Thyroid gland (tissue), 4 donors: ENCODE results near the gene DIPK2A. TPM values are rescaled to one million over a fixed set of nuclear protein-coding genes. Genes with fewer than 3 reads are reported as not detected.

Experiments
- DNase-seq, 2 donors: peaks; one replicate each; pipeline ENCODE4 v3.0.0-alpha.2; 2019
- H3K27ac ChIP-seq, 3 donors: fragments of 200-600 bp; sonication (generic); 1 replicate in 2 of 3; 2 replicates in 1 of 3; pipeline ENCODE4 v1.5.1; 2016 to 2019; ENCODE audit warnings: mild to moderate bottlenecking in 1 of 3, moderate library complexity in 1 of 3
- H3K27me3 ChIP-seq: fragments of 200-600 bp; sonication (generic); one replicate; pipeline ENCODE4 v1.5.1; 2019
- H3K36me3 ChIP-seq, 2 donors: fragments of 200-600 bp; sonication (generic); one replicate each; pipeline ENCODE4 v1.5.1; 2016 to 2019
- H3K4me1 ChIP-seq, 2 donors: fragments of 200-600 bp; sonication (generic); one replicate each; pipeline ENCODE4 v1.5.1; 2017 to 2019
- H3K4me3 ChIP-seq, 3 donors: fragments of 200-600 bp; sonication (generic); replicated peaks in 1 of 3; 1 replicate in 2 of 3; 2 replicates in 1 of 3; pipeline ENCODE4 v1.5.1; 2016; ENCODE audit warnings: mild to moderate bottlenecking in 1 of 3
- H3K9me3 ChIP-seq: fragments of 200-600 bp; sonication (generic); one replicate; pipeline ENCODE4 v1.5.1; 2017
- POLR2A ChIP-seq, 2 donors: fragments of 450-650 bp; IDR thresholded peaks; one replicate each; pipeline ENCODE4 v1.6.1; 2017; ENCODE audit warnings: antibody characterized with exemption in 2 of 2, mild to moderate bottlenecking in 2 of 2, moderate library complexity in 1 of 2
- WGBS, 2 donors: methylation state at CpG; one replicate each; pipeline ENCODE4 v1.1.5; 2017; 5-methylcytosine and 5-hydroxymethylcytosine counted together
- intact Hi-C: fragments of 100-400 bp; cut with DNase I; formaldehyde crosslinking; loops from one replicate; pipeline ENCODE4 v1.15.1; 2023
- total RNA-seq, 4 donors: library from RNA; depleted of rRNA; stranded (reverse); fragments of >200 nt; gene quantifications; one replicate each; pipeline ENCODE4 v1.2.3, GENCODE V29; 2016
- TF ChIP-seq, protein P1 (sequence below), 6 experiments: fragments of 200-600 bp in 3 of 6; fragments of 450-650 bp in 3 of 6; sonication (generic) in 3 of 6; IDR thresholded peaks; one replicate each; pipeline ENCODE4 v1.5.1; 2016 to 2019; ENCODE audit warnings: antibody characterized with exemption in 6 of 6, mild to moderate bottlenecking in 2 of 6, inconsistent platforms in 1 of 6, moderate library complexity in 1 of 6

Gene DIPK2A
- total RNA-seq, 4 donors from 2014 or later: 26.5 to 35.7 (median 28.9) TPM

GRCh38 chr3:143978263-143978631 is 6.6 kb downstream of the DIPK2A start:
- Histone ChIP-seq H3K27me3 (no peaks in the 10 kb centered on the region), H3K4me3 (no peak overlapping the region), H3K27ac (no peak overlapping the region), H3K36me3 (no peaks in the 10 kb centered on the region), H3K4me1 (peaks cover 18 to 34% of the 10 kb centered on the region in 2 donors), H3K9me3 (no peaks in the 10 kb centered on the region)
- intact Hi-C loops: no loop called here
- DNase-seq: no peak
- no peak for TF ChIP-seq POLR2A (IDR thresholded peaks at IDR 0.05)
- TF ChIP-seq, protein P1, sequence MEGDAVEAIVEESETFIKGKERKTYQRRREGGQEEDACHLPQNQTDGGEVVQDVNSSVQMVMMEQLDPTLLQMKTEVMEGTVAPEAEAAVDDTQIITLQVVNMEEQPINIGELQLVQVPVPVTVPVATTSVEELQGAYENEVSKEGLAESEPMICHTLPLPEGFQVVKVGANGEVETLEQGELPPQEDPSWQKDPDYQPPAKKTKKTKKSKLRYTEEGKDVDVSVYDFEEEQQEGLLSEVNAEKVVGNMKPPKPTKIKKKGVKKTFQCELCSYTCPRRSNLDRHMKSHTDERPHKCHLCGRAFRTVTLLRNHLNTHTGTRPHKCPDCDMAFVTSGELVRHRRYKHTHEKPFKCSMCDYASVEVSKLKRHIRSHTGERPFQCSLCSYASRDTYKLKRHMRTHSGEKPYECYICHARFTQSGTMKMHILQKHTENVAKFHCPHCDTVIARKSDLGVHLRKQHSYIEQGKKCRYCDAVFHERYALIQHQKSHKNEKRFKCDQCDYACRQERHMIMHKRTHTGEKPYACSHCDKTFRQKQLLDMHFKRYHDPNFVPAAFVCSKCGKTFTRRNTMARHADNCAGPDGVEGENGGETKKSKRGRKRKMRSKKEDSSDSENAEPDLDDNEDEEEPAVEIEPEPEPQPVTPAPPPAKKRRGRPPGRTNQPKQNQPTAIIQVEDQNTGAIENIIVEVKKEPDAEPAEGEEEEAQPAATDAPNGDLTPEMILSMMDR (IDR thresholded peaks at IDR 0.05): no peak
- 81 to 85% methylated on average over 1 of the region's 1 CpG for WGBS, 2 donors

DNA sequence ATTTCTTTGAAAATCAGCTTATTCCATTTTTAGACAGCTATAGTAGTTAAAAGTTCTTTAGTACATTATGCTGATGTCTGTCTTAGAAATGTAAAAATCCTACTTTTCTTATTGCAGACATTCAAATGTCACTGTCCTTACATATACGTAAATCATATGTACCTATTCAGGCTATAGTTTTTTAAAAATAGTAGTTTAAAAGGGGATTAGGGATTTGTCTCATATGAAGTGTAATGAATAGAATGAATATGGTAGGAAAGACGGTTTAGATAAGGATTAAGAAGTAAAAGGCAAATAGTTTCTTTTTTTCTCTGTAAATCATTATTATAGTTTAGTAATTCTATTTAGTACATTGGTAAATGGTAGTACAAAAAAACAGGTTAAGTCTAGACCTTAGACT is 7.4 kb downstream of the DIPK2A start:
- WGBS, 2 donors: 95 to 97% methylated on average over 2 of the region's 2 CpGs
- H3K4me1 ChIP-seq: peaks cover 16 to 34% of the 10 kb centered on the region in 2 donors

DNA sequence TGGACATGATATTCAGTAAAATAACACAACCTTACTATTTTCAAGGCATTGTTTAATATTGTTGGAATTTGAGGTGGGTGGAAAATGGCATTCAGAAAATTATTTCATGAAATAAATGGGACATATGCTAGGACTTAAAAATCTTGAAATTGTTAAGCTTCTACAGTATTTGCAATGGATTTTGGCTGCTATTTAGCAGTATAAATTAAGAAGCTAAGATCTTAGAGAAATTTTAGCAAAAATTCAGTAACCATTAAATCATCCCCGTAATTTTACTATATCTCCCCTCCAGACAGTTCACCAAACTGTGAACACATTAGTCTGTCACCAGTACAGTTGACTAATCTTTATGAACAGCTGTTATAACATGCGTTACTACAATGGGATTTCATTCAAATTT is 8.2 kb downstream of the DIPK2A start:
- intact Hi-C loops: no loop called here
- peaks cover 11 to 31% of the 10 kb centered on the region in 2 donors for H3K4me1 ChIP-seq
- no peak overlapping the region for H3K4me3 ChIP-seq

More for the DNA sequence above, 7.4 kb downstream of the DIPK2A start:
- no peak for TF ChIP-seq POLR2A (IDR thresholded peaks at IDR 0.05)
- TF ChIP-seq, protein P1 (IDR thresholded peaks at IDR 0.05): no peak
- no peak for DNase-seq
- intact Hi-C loops: no loop called here
- H3K4me3 ChIP-seq: no peak overlapping the region
- no peaks in the 10 kb centered on the region for H3K9me3 ChIP-seq
- H3K27me3 ChIP-seq: no peaks in the 10 kb centered on the region
- H3K36me3 ChIP-seq: no peaks in the 10 kb centered on the region
- H3K27ac ChIP-seq: no peak overlapping the region

GRCh38 chr3:143988306-143988705 is 16.7 kb downstream of the DIPK2A start:
- intact Hi-C loops: no loop called here

More for the DNA sequence above, 8.2 kb downstream of the DIPK2A start:
- H3K27me3 ChIP-seq: no peaks in the 10 kb centered on the region
- TF ChIP-seq POLR2A (IDR thresholded peaks at IDR 0.05): no peak
- TF ChIP-seq, protein P1 (IDR thresholded peaks at IDR 0.05): no peak
- no peaks in the 10 kb centered on the region for H3K36me3 ChIP-seq
- DNase-seq: no peak
- WGBS, 2 donors: 88% methylated on average over 2 of the region's 2 CpGs
- H3K27ac ChIP-seq: no peak overlapping the region
- no peaks in the 10 kb centered on the region for H3K9me3 ChIP-seq

DNA sequence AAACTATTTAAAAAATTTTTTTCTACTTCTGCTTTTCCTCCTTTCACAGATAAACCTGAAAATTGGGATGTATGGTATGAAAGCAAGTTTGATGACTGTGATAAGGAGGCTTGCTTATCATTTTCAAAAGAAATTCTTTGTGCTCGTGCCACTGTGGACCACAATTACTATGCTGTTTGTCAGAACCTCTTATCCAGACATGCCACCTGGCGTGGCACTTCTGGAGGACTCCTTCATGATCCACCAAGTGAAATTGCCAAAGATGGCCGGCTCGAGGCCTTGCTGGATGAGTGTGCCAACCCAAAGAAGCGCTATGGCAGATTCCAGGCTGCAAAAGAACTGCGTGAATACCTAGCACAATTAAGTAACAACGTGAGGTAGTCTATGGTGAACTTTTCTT is 17.8 kb downstream of the DIPK2A start:
- Histone ChIP-seq H3K27me3 (no peaks in the 10 kb centered on the region), H3K27ac (no peak overlapping the region), H3K4me3 (no peak overlapping the region), H3K9me3 (no peaks in the 10 kb centered on the region), H3K4me1 (no peaks in the 10 kb centered on the region), H3K36me3 (no peaks in the 10 kb centered on the region)
- WGBS, 2 donors: 97% methylated on average over 7 of the region's 7 CpGs
- intact Hi-C loops: no loop called here
- DNase-seq: no peak
- TF ChIP-seq, protein P1 (IDR thresholded peaks at IDR 0.05): no peak
- TF ChIP-seq POLR2A (IDR thresholded peaks at IDR 0.05): no peak

More at GRCh38 chr3:143988306-143988705, 16.7 kb downstream of the DIPK2A start:
- DNase-seq: no peak
- H3K4me1 ChIP-seq: peaks cover 0 to 5% of the 10 kb centered on the region in 2 donors
- TF ChIP-seq, protein P1 (IDR thresholded peaks at IDR 0.05): no peak
- no peak for TF ChIP-seq POLR2A (IDR thresholded peaks at IDR 0.05)
- 92 to 94% methylated on average over 3 of the region's 3 CpGs for WGBS, 2 donors
- H3K9me3 ChIP-seq: no peaks in the 10 kb centered on the region
- H3K27ac ChIP-seq: no peak overlapping the region
- H3K27me3 ChIP-seq: no peaks in the 10 kb centered on the region
- no peak overlapping the region for H3K4me3 ChIP-seq
- no peaks in the 10 kb centered on the region for H3K36me3 ChIP-seq
